ENCODE measurements around the gene CNDP2. TPM values are rescaled to one million over a fixed set of nuclear protein-coding genes. Genes with fewer than 3 reads are reported as not detected.
A peak's percentile ranks its signal among the peaks of the same experiment; 100 is the strongest.
"Not testable (repeated sequence)": the region's sequence is repeated elsewhere in the genome, so short reads cannot be mapped to it uniquely, and the experiment has no call there.

CNDP2 gene
- total RNA-seq, 1 donor from 2014 or later, result 56.1 TPM

DNA sequence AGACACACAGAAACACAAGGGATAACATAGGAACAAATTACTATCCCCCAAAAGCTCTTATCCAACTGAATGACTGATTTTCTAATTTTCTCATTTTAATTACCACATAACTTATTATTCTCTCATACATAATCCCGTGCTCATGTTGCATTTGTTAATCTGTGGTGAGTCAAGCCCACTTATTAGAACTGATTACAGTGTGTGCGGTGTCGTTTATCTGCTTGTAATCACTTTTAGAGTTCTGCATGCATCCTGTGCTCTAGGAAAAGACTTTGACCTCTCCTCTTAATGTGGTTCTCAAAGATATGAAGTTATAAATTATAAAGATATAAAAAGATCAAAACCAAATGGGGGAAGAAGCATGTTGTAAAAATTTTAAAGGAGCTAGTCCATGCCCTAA, 67.8 kb downstream of the CNDP2 start:
- H3K36me3 ChIP-seq, result no peaks in the 10 kb centered on the region
- TF ChIP-seq, protein P1, sequence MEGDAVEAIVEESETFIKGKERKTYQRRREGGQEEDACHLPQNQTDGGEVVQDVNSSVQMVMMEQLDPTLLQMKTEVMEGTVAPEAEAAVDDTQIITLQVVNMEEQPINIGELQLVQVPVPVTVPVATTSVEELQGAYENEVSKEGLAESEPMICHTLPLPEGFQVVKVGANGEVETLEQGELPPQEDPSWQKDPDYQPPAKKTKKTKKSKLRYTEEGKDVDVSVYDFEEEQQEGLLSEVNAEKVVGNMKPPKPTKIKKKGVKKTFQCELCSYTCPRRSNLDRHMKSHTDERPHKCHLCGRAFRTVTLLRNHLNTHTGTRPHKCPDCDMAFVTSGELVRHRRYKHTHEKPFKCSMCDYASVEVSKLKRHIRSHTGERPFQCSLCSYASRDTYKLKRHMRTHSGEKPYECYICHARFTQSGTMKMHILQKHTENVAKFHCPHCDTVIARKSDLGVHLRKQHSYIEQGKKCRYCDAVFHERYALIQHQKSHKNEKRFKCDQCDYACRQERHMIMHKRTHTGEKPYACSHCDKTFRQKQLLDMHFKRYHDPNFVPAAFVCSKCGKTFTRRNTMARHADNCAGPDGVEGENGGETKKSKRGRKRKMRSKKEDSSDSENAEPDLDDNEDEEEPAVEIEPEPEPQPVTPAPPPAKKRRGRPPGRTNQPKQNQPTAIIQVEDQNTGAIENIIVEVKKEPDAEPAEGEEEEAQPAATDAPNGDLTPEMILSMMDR (IDR thresholded peaks at IDR 0.05), result no peak
- TF ChIP-seq EZH2phosphoT487 (IDR thresholded peaks at IDR 0.05) (no peak), EZH2 (IDR thresholded peaks at IDR 0.05) (no peak)
- H3K27ac Mint-ChIP-seq, result no peak overlapping the region

DNA sequence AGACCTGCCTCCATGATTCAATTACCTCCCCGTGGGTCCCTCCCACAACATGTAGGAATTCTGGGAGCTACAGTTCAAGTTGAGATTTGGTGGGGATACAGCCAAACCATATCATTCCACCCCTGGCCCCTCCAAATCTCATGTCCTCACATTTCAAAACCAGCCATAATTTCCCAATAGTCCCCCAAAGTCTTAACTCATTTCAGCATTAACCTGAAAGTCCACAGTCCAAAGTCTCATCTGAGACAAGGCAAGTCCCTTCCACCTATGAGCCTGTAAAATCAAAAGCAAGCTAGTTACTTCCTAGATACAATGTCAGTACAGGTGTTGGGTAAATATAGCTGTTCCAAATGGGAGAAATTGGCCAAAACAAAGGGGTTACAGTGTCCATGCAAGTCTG, 69.0 kb downstream of the CNDP2 start:
- not testable (repeated sequence) for H3K27ac Mint-ChIP-seq; H3K9ac ChIP-seq; H3F3A ChIP-seq (ENCODE audit: low read depth); H3K36me3 Mint-ChIP-seq; H3K27me3 ChIP-seq; H3K4me3 Mint-ChIP-seq; H3K27ac ChIP-seq; DNase-seq (ENCODE audit: low spot score); H3K4me1 ChIP-seq; H3K4me2 ChIP-seq; H3K4me3 ChIP-seq; H3K79me2 ChIP-seq (ENCODE audit: low read depth); H3K4me1 Mint-ChIP-seq; H4K20me1 ChIP-seq (ENCODE audit: low read depth); H3K9me3 ChIP-seq (ENCODE audit: low read depth); H3K36me3 ChIP-seq; H2AFZ ChIP-seq (replicated peaks)
- peaks cover 18% of the 10 kb centered on the region for H3K9me3 Mint-ChIP-seq
- H3K27me3 Mint-ChIP-seq (ENCODE audit: insufficient read depth, low read depth), result peaks cover 11% of the 10 kb centered on the region

More for the DNA sequence above, 67.8 kb downstream of the CNDP2 start:
- H4K20me1 ChIP-seq (ENCODE audit: low read depth), result no peaks in the 10 kb centered on the region
- H3K4me1 ChIP-seq, result no peaks in the 10 kb centered on the region
- Mint-ChIP-seq H3K4me1 (no peaks in the 10 kb centered on the region), H3K4me3 (no peak overlapping the region), H3K27me3 (ENCODE audit: insufficient read depth, low read depth) (peaks cover 8% of the 10 kb centered on the region), H3K36me3 (no peaks in the 10 kb centered on the region), H3K9me3 (peaks cover 18% of the 10 kb centered on the region)
- no peak overlapping the region for H3K4me3 ChIP-seq
- H3K27me3 ChIP-seq, result no peaks in the 10 kb centered on the region
- DNase-seq (ENCODE audit: low spot score), result no peak
- H3K79me2 ChIP-seq (ENCODE audit: low read depth), result no peaks in the 10 kb centered on the region
- H3K4me2 ChIP-seq, result no peak overlapping the region
- H3K27ac ChIP-seq, result no peak overlapping the region
- no peak overlapping the region for H2AFZ ChIP-seq (replicated peaks)
- H3K9ac ChIP-seq, result no peak overlapping the region
- H3F3A ChIP-seq (ENCODE audit: low read depth), result no peaks in the 10 kb centered on the region
- H3K9me3 ChIP-seq (ENCODE audit: low read depth), result no peaks in the 10 kb centered on the region

DNA sequence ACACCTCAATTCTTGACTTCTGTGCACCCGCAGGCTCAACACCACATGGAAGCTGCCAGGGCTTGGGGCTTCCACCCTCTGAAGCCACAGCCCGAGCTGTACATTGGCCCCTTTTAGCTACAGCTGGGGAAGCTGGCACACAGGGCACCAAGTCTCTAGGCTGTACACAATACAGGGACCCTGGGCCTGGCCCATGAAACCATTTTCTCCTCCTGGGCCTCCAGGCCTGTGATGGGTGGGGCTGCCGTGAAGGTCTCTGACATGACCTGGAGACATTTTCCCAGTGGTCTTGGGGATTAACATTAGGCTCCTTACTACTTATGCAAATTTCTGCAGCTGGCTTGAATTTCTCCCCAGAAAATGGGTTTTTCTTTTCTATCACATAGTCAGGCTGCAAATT, 69.8 kb downstream of the CNDP2 start:
- Mint-ChIP-seq H3K9me3 (peaks cover 18% of the 10 kb centered on the region), H3K27me3 (ENCODE audit: insufficient read depth, low read depth) (peaks cover 11% of the 10 kb centered on the region)
- not testable (repeated sequence) for H3K79me2 ChIP-seq (ENCODE audit: low read depth); H3K4me2 ChIP-seq; H4K20me1 ChIP-seq (ENCODE audit: low read depth); H2AFZ ChIP-seq (replicated peaks); H3K36me3 Mint-ChIP-seq; H3K9me3 ChIP-seq (ENCODE audit: low read depth); H3K4me1 Mint-ChIP-seq; H3K27ac Mint-ChIP-seq; H3K36me3 ChIP-seq; H3K9ac ChIP-seq; H3K27me3 ChIP-seq; H3F3A ChIP-seq (ENCODE audit: low read depth); H3K4me3 Mint-ChIP-seq; H3K4me3 ChIP-seq; H3K27ac ChIP-seq; H3K4me1 ChIP-seq; DNase-seq (ENCODE audit: low spot score)

DNA sequence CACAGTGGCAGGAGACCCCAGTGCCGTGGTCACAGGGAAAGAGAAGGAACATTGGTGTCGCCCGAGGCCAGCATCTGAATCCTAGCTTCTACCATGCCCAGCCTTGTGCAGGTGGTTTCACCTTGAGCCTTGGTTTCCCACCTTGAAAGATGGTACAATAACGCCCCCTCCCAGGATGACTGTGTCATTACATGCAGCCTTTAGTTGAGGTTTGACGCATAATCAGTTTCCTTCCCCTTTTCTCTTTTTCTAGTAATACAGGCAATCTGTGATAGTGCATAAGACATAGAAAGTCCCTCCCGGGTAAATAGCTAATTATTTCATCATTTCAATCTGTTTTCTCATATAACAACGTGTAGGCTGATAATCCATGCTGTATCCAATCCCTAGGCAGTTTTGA, 71.7 kb downstream of the CNDP2 start:
- Histone ChIP-seq H3K4me2 (no peak overlapping the region), H3K27ac (no peak overlapping the region), H3K27me3 (no peaks in the 10 kb centered on the region), H3F3A (ENCODE audit: low read depth) (no peaks in the 10 kb centered on the region), H2AFZ (replicated peaks) (no peak overlapping the region), H3K9ac (no peak overlapping the region), H3K4me1 (no peaks in the 10 kb centered on the region), H3K36me3 (no peaks in the 10 kb centered on the region), H4K20me1 (ENCODE audit: low read depth) (no peaks in the 10 kb centered on the region), H3K79me2 (ENCODE audit: low read depth) (no peaks in the 10 kb centered on the region), H3K4me3 (no peak overlapping the region), H3K9me3 (ENCODE audit: low read depth) (no peaks in the 10 kb centered on the region)
- peaks cover 18% of the 10 kb centered on the region for H3K9me3 Mint-ChIP-seq
- TF ChIP-seq, protein P1 (IDR thresholded peaks at IDR 0.05), result peak; percentile 15
- TF ChIP-seq EZH2 (IDR thresholded peaks at IDR 0.05), result no peak
- H3K4me3 Mint-ChIP-seq, result no peak overlapping the region
- no peaks in the 10 kb centered on the region for H3K36me3 Mint-ChIP-seq
- no peak for DNase-seq (ENCODE audit: low spot score)
- no peaks in the 10 kb centered on the region for H3K4me1 Mint-ChIP-seq
- no peak overlapping the region for H3K27ac Mint-ChIP-seq
- peaks cover 11% of the 10 kb centered on the region for H3K27me3 Mint-ChIP-seq (ENCODE audit: insufficient read depth, low read depth)

Measured in neural progenitor cell (in vitro differentiated cells).